Parathyroid adenoma (tissue), 2 donors: ENCODE data around the gene CHAF1A.

Source experiments
- H2AFZ ChIP-seq: fragments of 300-600 bp; sonication (generic); one replicate; pipeline ENCODE4 v1.7.0; 2017; ENCODE audit warnings: antibody characterized with exemption, mild to moderate bottlenecking
- H3K27ac ChIP-seq: fragments of 300-600 bp; sonication (generic); one replicate; pipeline ENCODE4 v1.7.0; 2017
- H3K27me3 ChIP-seq: fragments of 300-600 bp; sonication (generic); one replicate; pipeline ENCODE4 v1.7.0; 2017; ENCODE audit warnings: low read length; ENCODE audit not compliant: control insufficient read depth, insufficient read depth
- H3K36me3 ChIP-seq: fragments of 300-600 bp; sonication (generic); one replicate; pipeline ENCODE4 v1.7.0; 2017; ENCODE audit warnings: low read length; ENCODE audit not compliant: control insufficient read depth, insufficient read depth
- H3K4me1 ChIP-seq: fragments of 300-600 bp; sonication (generic); one replicate; pipeline ENCODE4 v1.7.0; 2017; ENCODE audit warnings: control low read depth
- H3K4me2 ChIP-seq: fragments of 300-600 bp; sonication (generic); one replicate; pipeline ENCODE4 v1.7.0; 2017; ENCODE audit warnings: low read length
- H3K4me3 ChIP-seq: fragments of 300-600 bp; sonication (generic); one replicate; pipeline ENCODE4 v1.7.0; 2017; ENCODE audit warnings: low read depth, low read length
- H3K79me2 ChIP-seq: fragments of 300-600 bp; sonication (generic); one replicate; pipeline ENCODE4 v1.7.0; 2017; ENCODE audit warnings: control low read depth
- H3K9ac ChIP-seq: fragments of 300-600 bp; sonication (generic); one replicate; pipeline ENCODE4 v1.7.0; 2017; ENCODE audit warnings: mild to moderate bottlenecking
- H3K9me3 ChIP-seq: fragments of 300-600 bp; sonication (generic); one replicate; pipeline ENCODE4 v1.7.0; 2017; ENCODE audit warnings: low read length; ENCODE audit not compliant: control insufficient read depth
- CTCF ChIP-seq: fragments of 300-600 bp; sonication (generic); IDR thresholded peaks from one replicate; pipeline ENCODE4 v1.7.0; 2017; ENCODE audit warnings: antibody characterized with exemption, mild to moderate bottlenecking
- donor health status: primary hyperparathyroidism.

Gene CHAF1A

GRCh38 chr19:4402171-4403004, at the start of gene CHAF1A:
Gene CHAF1A (plus strand): TSS chr19:4402640. CDS start chr19:4402763, 123 bp downstream.
- peak within 1 kb of the TSS; percentile 60 for H3K4me3 ChIP-seq
- H3K4me1 ChIP-seq, result peaks cover 4% of the 10 kb centered on the region

GRCh38 chr19:4352701-4353121, 49.7 kb upstream of the CHAF1A start:
- Histone ChIP-seq H3K9me3 (no peaks in the 10 kb centered on the region), H3K4me3 (no peak overlapping the region), H3K36me3 (no peaks in the 10 kb centered on the region), H2AFZ (no peak overlapping the region), H3K9ac (no peak overlapping the region), H3K4me1 (peaks cover 5% of the 10 kb centered on the region), H3K4me2 (no peak overlapping the region), H3K27me3 (no peaks in the 10 kb centered on the region), H3K27ac (no peak overlapping the region), H3K79me2 (no peaks in the 10 kb centered on the region)
- TF ChIP-seq CTCF, result peak; percentile 89

More at GRCh38 chr19:4402171-4403004, at the start of gene CHAF1A:
- Histone ChIP-seq H2AFZ (peak within 1 kb of the TSS; percentile 81), H3K36me3 (no peaks in the 10 kb centered on the region), H3K79me2 (peaks cover 27% of the 10 kb centered on the region), H3K27me3 (no peaks in the 10 kb centered on the region), H3K9me3 (no peaks in the 10 kb centered on the region), H3K27ac (peak within 1 kb of the TSS; percentile 77), H3K4me2 (peak within 1 kb of the TSS; percentile 78), H3K9ac (no peak within 1 kb of the TSS)
- TF ChIP-seq CTCF, result no peak

DNA sequence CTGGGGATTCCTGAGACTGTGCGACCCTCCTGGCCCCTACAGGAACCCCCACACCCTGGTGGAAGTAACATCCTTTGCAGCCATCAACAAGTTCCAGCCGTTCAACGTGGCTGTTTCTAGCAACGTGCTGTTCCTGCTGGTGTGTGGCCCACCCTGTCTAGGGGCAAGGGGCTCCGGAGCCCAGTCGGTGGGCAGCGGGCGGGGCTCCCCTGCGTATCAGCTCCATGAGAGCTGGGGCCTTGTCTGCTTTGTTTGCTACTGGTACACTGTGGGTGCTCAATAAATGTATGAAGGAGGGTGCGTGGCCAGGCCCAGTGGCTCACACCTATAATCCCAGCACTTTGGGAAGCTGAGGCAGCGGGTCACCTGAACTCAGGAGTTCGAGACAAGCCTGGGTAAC, 48.2 kb upstream of the CHAF1A start:
- H3K9ac ChIP-seq, result no peak overlapping the region
- no peaks in the 10 kb centered on the region for H3K36me3 ChIP-seq
- H3K4me1 ChIP-seq, result peaks cover 5% of the 10 kb centered on the region

DNA sequence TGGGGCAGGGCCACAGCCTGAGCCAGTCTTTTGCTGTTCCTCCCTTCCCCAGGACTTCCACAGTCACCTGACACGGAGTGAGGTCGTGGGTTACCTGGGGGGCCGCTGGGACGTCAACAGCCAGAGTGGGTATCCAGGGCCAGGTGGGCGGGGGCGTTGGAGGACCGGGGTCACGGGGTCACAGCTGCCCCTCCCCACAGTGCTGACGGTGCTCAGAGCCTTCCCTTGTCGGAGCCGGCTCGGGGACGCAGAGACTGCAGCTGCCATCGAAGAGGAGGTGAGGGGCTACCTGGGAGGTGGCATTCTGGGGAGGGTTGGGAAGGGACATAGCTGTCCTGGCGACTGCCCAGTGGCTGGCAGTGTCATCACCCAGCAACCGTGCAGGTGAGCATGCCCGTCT, 47.5 kb upstream of the CHAF1A start:
- no peak overlapping the region for H3K4me3 ChIP-seq
- H3K27me3 ChIP-seq, result no peaks in the 10 kb centered on the region
- no peaks in the 10 kb centered on the region for H3K79me2 ChIP-seq
- H3K4me2 ChIP-seq, result no peak overlapping the region
- H3K9me3 ChIP-seq, result no peaks in the 10 kb centered on the region
- no peak overlapping the region for H3K27ac ChIP-seq
- H3K9ac ChIP-seq, result no peak overlapping the region
- no peaks in the 10 kb centered on the region for H3K36me3 ChIP-seq
- peaks cover 5% of the 10 kb centered on the region for H3K4me1 ChIP-seq
- H2AFZ ChIP-seq, result no peak overlapping the region
- no peak for TF ChIP-seq CTCF

More for the DNA sequence above, 48.2 kb upstream of the CHAF1A start:
- Histone ChIP-seq H2AFZ (no peak overlapping the region), H3K9me3 (no peaks in the 10 kb centered on the region), H3K27me3 (no peaks in the 10 kb centered on the region), H3K79me2 (no peaks in the 10 kb centered on the region), H3K27ac (no peak overlapping the region), H3K4me3 (no peak overlapping the region), H3K4me2 (no peak overlapping the region)
- no peak for TF ChIP-seq CTCF
